GM10248 (cell line): Measurements from ENCODE around the gene GCN1.
"Not testable (repeated sequence)": the region's sequence is repeated elsewhere in the genome, so short reads cannot be mapped to it uniquely, and the experiment has no call there.

Experiments used
- CTCF ChIA-PET: fragments of 300-600 bp; sonication (Branson Sonifier 250); formaldehyde crosslinking; extraction: SDS; loops from one replicate; lab custom pipeline; 2021; ENCODE audit warnings: antibody characterized with exemption; lab: Yijun Ruan, JAX
- POLR2A ChIA-PET: fragments of 350-650 bp; sonication (Branson Sonifier 250); formaldehyde crosslinking; extraction: SDS; loops from one replicate; lab custom pipeline; 2020; ENCODE audit warnings: antibody characterized with exemption; lab: Yijun Ruan, JAX
- DNase-seq: peaks from one replicate; pipeline ENCODE4 v3.0.0; 2012; ENCODE audit errors: extremely low spot score
- TF ChIP-seq, protein P1 (sequence below): IDR thresholded peaks from 2 replicates; pipeline ENCODE4 v1.5.1; 2012; ENCODE audit warnings: mild to moderate bottlenecking, low read depth; ENCODE audit errors: extremely low read depth, missing control alignments, control extremely low read depth

GCN1 gene

DNA sequence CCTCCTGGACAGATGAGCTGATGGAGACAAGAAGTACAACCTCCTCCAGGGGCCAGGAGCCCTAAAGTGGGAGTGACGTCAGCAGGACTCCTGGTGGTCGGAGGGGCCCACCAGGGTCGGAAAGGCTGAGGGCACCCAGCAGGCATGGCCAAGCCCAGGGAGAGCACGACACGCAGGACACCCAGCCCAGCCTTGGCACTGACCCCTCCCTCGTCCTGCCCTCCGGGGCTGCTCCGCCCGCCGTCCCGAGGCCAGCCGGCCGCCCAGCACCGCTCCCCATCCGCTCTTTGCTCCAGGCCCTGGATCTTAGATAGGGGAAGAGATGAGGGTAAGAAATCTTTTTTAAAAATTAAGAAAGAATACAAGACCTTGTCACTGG is 20.8 kb upstream of the GCN1 start:
- no peak for DNase-seq
- ChIA-PET POLR2A (no interaction called here), CTCF (no interaction called here)
- TF ChIP-seq, protein P1, sequence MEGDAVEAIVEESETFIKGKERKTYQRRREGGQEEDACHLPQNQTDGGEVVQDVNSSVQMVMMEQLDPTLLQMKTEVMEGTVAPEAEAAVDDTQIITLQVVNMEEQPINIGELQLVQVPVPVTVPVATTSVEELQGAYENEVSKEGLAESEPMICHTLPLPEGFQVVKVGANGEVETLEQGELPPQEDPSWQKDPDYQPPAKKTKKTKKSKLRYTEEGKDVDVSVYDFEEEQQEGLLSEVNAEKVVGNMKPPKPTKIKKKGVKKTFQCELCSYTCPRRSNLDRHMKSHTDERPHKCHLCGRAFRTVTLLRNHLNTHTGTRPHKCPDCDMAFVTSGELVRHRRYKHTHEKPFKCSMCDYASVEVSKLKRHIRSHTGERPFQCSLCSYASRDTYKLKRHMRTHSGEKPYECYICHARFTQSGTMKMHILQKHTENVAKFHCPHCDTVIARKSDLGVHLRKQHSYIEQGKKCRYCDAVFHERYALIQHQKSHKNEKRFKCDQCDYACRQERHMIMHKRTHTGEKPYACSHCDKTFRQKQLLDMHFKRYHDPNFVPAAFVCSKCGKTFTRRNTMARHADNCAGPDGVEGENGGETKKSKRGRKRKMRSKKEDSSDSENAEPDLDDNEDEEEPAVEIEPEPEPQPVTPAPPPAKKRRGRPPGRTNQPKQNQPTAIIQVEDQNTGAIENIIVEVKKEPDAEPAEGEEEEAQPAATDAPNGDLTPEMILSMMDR, result no peak

DNA sequence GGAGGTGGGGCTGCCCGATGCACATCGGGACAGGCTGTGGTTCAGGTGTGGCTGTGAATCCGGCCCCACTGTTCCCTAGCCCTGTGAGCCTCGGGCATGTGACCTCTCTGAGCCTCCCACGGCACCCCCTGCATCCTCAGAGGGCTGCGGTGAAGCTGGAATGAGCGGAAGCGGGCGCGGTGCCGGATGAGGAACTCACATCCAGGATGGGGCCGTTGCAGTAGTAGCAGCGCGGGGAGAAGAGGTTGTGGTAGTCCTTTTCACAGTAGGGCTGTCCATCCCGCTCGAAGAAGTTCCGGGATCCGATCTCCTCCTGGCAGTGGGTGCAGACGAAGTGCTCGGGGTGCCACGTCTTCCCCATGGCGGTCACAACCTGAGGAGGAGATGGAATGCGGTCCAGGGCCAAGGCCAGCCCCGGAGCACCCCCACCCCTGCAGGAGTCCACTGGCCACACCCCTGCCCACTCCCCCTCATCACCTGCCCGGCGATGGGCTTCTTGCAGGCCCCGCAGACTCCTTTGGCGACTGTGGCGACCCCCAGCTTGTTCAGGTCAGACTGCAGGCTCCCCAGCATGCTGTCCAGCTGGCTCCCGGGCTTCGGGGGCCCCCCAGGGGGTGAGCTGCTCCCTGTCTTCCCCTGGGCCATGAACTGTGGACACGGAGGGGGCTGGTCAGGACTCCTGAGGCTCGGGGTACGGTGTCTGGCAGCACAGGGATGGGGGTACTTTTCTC is 20.3 kb upstream of the GCN1 start:
- CTCF ChIA-PET, result no interaction called here
- TF ChIP-seq, protein P1, result no peak
- POLR2A ChIA-PET, result no interaction called here
- DNase-seq, result no peak

DNA sequence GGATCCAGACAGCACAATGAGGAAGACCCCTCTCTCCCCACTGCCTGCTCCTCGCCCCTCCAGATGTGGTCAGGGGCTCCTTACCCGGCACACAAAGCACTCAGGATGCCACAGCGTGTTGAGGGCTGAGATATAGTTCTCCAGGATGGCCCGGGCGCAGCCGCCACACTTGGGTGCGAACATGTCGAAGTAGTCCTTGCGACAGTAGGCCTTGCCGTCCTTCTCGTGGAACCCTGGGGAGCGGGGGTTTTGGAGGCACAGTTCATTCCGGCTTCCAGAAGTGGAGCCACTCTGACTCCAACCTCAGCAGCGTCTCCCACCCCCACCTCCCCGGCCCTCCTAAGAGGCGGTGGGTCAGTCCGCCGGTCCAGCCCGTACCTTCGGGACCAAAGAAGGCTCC is 19.2 kb upstream of the GCN1 start:
- POLR2A ChIA-PET, result no interaction called here
- DNase-seq, result no peak
- TF ChIP-seq, protein P1, result no peak
- CTCF ChIA-PET, result interaction anchor here (1.9 kb wide), 1 partner anchor 14 kb away, joined by 7 read pairs; no protein-coding TSS in a partner anchor

GRCh38 chr12:120213182-120213581 is 18.7 kb upstream of the GCN1 start:
- CTCF ChIA-PET, result interaction anchor here (1.5 to 1.9 kb wide), 3 partner anchors 12 to 15 kb away, joined by 3 to 7 read pairs (median 5); partner anchors contain the start of gene RPLP0

GRCh38 chr12:120212301-120212700 is 17.8 kb upstream of the GCN1 start:
- ChIA-PET POLR2A (interaction anchor here (0.7 to 1.9 kb wide), 2 partner anchors 11 to 12 kb away, joined by 3 to 7 read pairs; partner anchors contain the start of gene RPLP0), CTCF (interaction anchor here (1.5 to 1.9 kb wide), 3 partner anchors 11 to 16 kb away, joined by 3 to 7 read pairs (median 5); partner anchors contain the start of gene RPLP0)
- TF ChIP-seq, protein P1, result no peak
- DNase-seq, result no peak

More at GRCh38 chr12:120213182-120213581, 18.7 kb upstream of the GCN1 start:
- POLR2A ChIA-PET, DNase-seq: not testable (repeated sequence)

- TF ChIP-seq, protein P1, result no peak
- DNase-seq, result no peak
- CTCF ChIA-PET, result interaction anchor here (1.5 to 1.9 kb wide), 3 partner anchors 11 to 16 kb away, joined by 3 to 7 read pairs (median 5); partner anchors contain the start of gene RPLP0
- POLR2A ChIA-PET, result interaction anchor here (1.9 kb wide), 1 partner anchor 11 kb away, joined by 7 read pairs; the partner anchor contains the start of gene RPLP0
Observed at GRCh38 chr12:120211904-120212283, 17.4 kb upstream of the GCN1 start.
